GM21717 (cell line): ENCODE measurements around the gene TLCD2.
"Not testable (repeated sequence)": the region's sequence is repeated elsewhere in the genome, so short reads cannot be mapped to it uniquely, and the experiment has no call there.

Experiments
- ATAC-seq: cut with Tn5 transposase; IDR thresholded peaks from one replicate; pipeline ENCODE4 v1.9.1; 2021; ENCODE audit warnings: mild to moderate bottlenecking, moderate library complexity; ENCODE audit not compliant: unreplicated experiment

The TLCD2 gene

GRCh38 chr17:1718362-1719165, 8.4 kb upstream of the TLCD2 start:
- no peak for ATAC-seq

GRCh38 chr17:1716912-1717695, 6.9 kb upstream of the TLCD2 start:
- ATAC-seq, result peak; percentile 43

GRCh38 chr17:1716076-1716911, 6.1 kb upstream of the TLCD2 start:
- peak; percentile 66 for ATAC-seq

- ATAC-seq, result no peak
Measured at GRCh38 chr17:1715803-1716075, 5.6 kb upstream of the TLCD2 start.

GRCh38 chr17:1714980-1715802, 5.0 kb upstream of the TLCD2 start:
- no peak for ATAC-seq

- ATAC-seq, result no peak
Measured at GRCh38 chr17:1714427-1714979, 4.3 kb upstream of the TLCD2 start.

GRCh38 chr17:1713878-1714426, 3.8 kb upstream of the TLCD2 start:
- no peak for ATAC-seq

GRCh38 chr17:1713160-1713877, 3.1 kb upstream of the TLCD2 start:
- no peak for ATAC-seq

- ATAC-seq, result no peak
Measured at GRCh38 chr17:1712271-1712670, 2.1 kb upstream of the TLCD2 start.

- no peak for ATAC-seq
Measured at GRCh38 chr17:1711804-1712203, 1.6 kb upstream of the TLCD2 start.

- no peak for ATAC-seq
Measured at GRCh38 chr17:1710807-1711553, 803 bp upstream of the TLCD2 start.

- no peak for ATAC-seq
Measured at GRCh38 chr17:1709403-1709951, 700 bp downstream of the TLCD2 start.

GRCh38 chr17:1708791-1709346, 1.3 kb downstream of the TLCD2 start:
- ATAC-seq, result not testable (repeated sequence)

- ATAC-seq, result no peak
Measured at GRCh38 chr17:1707107-1707506, 3.1 kb downstream of the TLCD2 start.

GRCh38 chr17:1705004-1705403, 5.2 kb downstream of the TLCD2 start:
- ATAC-seq, result no peak

GRCh38 chr17:1703063-1703462, 7.1 kb downstream of the TLCD2 start:
- no peak for ATAC-seq

GRCh38 chr17:1699891-1700290, 10.3 kb downstream of the TLCD2 start:
- not testable (repeated sequence) for ATAC-seq

- no peak for ATAC-seq
Measured at GRCh38 chr17:1697681-1698080, 12.5 kb downstream of the TLCD2 start.
